ENCODE data around the gene LLGL2.

DNA sequence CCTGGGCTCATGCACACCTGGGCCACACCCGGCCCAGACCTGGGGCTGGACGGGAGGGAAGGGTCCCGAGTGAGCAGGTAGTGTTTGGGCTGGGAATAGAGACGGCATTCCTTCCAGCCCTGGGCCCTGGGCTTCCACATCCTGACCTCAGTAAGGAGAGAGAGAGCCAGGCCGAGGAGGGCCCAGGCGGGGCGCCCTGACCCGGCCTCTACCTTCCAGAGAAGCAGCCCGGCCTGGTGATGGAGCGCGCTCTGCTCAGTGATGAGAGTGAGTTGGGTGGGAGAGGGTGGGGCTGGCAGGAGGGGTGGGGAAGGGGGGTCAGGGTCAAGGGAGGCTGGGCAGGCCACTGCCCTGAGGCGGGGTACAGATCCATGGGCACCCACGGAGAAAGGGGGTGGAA is 48.5 kb downstream of the LLGL2 start:
- TF ChIP-seq, protein P1, sequence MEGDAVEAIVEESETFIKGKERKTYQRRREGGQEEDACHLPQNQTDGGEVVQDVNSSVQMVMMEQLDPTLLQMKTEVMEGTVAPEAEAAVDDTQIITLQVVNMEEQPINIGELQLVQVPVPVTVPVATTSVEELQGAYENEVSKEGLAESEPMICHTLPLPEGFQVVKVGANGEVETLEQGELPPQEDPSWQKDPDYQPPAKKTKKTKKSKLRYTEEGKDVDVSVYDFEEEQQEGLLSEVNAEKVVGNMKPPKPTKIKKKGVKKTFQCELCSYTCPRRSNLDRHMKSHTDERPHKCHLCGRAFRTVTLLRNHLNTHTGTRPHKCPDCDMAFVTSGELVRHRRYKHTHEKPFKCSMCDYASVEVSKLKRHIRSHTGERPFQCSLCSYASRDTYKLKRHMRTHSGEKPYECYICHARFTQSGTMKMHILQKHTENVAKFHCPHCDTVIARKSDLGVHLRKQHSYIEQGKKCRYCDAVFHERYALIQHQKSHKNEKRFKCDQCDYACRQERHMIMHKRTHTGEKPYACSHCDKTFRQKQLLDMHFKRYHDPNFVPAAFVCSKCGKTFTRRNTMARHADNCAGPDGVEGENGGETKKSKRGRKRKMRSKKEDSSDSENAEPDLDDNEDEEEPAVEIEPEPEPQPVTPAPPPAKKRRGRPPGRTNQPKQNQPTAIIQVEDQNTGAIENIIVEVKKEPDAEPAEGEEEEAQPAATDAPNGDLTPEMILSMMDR (optimal IDR thresholded peaks at IDR 0.05 in 1 of 3, IDR thresholded peaks at IDR 0.05 in 1 of 3, conservative IDR thresholded peaks at IDR 0.05 in 1 of 3; ENCODE audit: extremely low read depth in 1 of 3, insufficient read depth in 2 of 3, low read length in 3 of 3), result no peak
- TF ChIP-seq EZH2 (IDR thresholded peaks at IDR 0.05; ENCODE audit: low read length), result no peak

All from keratinocyte (primary cell).